ENCODE data around the gene DVL2.

DVL2 gene

GRCh38 chr17:7237266-7237760 lies 3.0 kb upstream of the DVL2 start:
- DNase-seq: no peak

- no peak for DNase-seq
Measured at GRCh38 chr17:7236808-7237207, 2.5 kb upstream of the DVL2 start.

- peak; percentile 49 for DNase-seq
Measured at GRCh38 chr17:7235693-7236665, 1.7 kb upstream of the DVL2 start.

- peak; percentile 61 for DNase-seq
Measured at GRCh38 chr17:7233701-7234082, 625 bp downstream of the DVL2 start.

GRCh38 chr17:7232114-7232513 lies 2.2 kb downstream of the DVL2 start:
- no peak for DNase-seq

- no peak for DNase-seq
Measured at GRCh38 chr17:7229504-7229903, 4.8 kb downstream of the DVL2 start.

- DNase-seq: no peak
Measured at GRCh38 chr17:7228920-7229319, 5.4 kb downstream of the DVL2 start.

- no peak for DNase-seq
Measured at GRCh38 chr17:7226721-7227710, 7.3 kb downstream of the DVL2 start.

- DNase-seq: no peak
Measured at GRCh38 chr17:7225711-7226331, 8.5 kb downstream of the DVL2 start.

- DNase-seq: no peak
Measured at GRCh38 chr17:7224661-7225111, 9.6 kb downstream of the DVL2 start.

- no peak for DNase-seq
Measured at GRCh38 chr17:7224110-7224509, 10.2 kb downstream of the DVL2 start.

- no peak for DNase-seq
Measured at GRCh38 chr17:7223375-7223774, 10.9 kb downstream of the DVL2 start.

GRCh38 chr17:7222972-7223292 lies 11.4 kb downstream of the DVL2 start:
- DNase-seq: no peak

GRCh38 chr17:7222093-7222971 lies 12.0 kb downstream of the DVL2 start:
- DNase-seq: no peak

- peak; percentile 18 for DNase-seq
Measured at GRCh38 chr17:7221278-7222092, 12.8 kb downstream of the DVL2 start.

GRCh38 chr17:7220593-7221277 lies 13.6 kb downstream of the DVL2 start:
- peak; percentile 83 for DNase-seq

- DNase-seq: peak; percentile 85
Measured at GRCh38 chr17:7219812-7220592, 14.3 kb downstream of the DVL2 start, which contains the start of the genes ACADVL and DLG4. TSS of gene ACADVL (plus strand) at chr17:7219938. CDS start at chr17:7219985, 47 bp downstream. TSS of gene DLG4 (minus strand) at chr17:7219836.

- DNase-seq: no peak
Measured at GRCh38 chr17:7219229-7219811, 15.0 kb downstream of the DVL2 start.

GRCh38 chr17:7218758-7219157 lies 15.6 kb downstream of the DVL2 start:
- no peak for DNase-seq
